Brain microvascular endothelial cell (primary cell): ENCODE results near the gene JMJD4.

Experiments
- DNase-seq: peaks from one replicate; pipeline ENCODE4 v3.0.0-alpha.2; 2020
- H3K27ac ChIP-seq: fragments of 250-450 bp; sonication (Bioruptor Pico); 2 replicates; pipeline ENCODE4 v1.5.1; 2020; ENCODE audit warnings: mild to moderate bottlenecking, moderate library complexity
- H3K27me3 ChIP-seq: fragments of 250-450 bp; sonication (Bioruptor Pico); replicated peaks from 2 replicates; pipeline ENCODE4 v1.5.1; 2020; ENCODE audit warnings: mild to moderate bottlenecking
- H3K36me3 ChIP-seq: fragments of 250-450 bp; sonication (Bioruptor Pico); replicated peaks from 2 replicates; pipeline ENCODE4 v1.5.1; 2020; ENCODE audit warnings: mild to moderate bottlenecking
- H3K4me3 ChIP-seq: 2 replicates; pipeline ENCODE4 v1.5.1; 2011; ENCODE audit warnings: low read depth, mild to moderate bottlenecking, control low read depth, low read length, moderate library complexity
- in situ Hi-C: cut with HindIII; loops from 2 replicates; pipeline ENCODE4 v1.10.0; 2017; ENCODE audit warnings: low sequenced_read_pairs, low pct_ligation_motif_present
- TF ChIP-seq, protein P1 (sequence below): IDR thresholded peaks from 2 replicates; pipeline ENCODE4 v1.5.1; 2011; ENCODE audit warnings: low read depth, mild to moderate bottlenecking, moderate library complexity, low read length, control low read depth, inconsistent platforms; ENCODE audit errors: missing control alignments

The JMJD4 gene

DNA sequence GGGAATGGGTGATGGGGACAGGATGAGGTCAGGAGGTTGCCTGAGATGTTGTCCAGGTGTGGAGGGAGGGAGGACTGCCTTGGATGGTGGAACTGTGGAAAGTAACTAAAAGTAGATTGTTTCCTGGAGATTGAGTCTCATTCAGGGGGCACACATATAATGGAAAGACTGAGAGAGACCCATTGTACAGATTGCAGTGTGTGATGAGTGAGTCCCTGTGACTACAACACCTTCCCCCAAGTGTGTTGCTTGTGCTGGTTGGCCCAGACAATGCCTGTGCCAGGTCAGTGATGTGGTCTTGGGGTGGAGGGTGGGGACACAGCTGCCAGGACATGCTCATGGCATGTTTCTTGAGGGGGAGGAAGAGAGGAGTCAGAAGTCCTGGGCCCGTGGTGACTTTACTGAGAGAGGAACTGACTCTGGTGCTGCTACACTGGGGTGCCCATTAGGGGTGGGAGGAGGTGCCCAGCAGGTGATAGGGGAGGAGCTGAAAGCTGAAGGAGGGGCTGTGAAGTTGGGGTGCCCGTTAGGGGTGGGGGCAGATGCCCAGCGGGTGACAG, 5.4 kb upstream of the JMJD4 start:
- H3K36me3 ChIP-seq: no peaks in the 10 kb centered on the region
- no peaks in the 10 kb centered on the region for H3K27me3 ChIP-seq
- no peak overlapping the region for H3K4me3 ChIP-seq
- in situ Hi-C loops: no loop called here
- TF ChIP-seq, protein P1, sequence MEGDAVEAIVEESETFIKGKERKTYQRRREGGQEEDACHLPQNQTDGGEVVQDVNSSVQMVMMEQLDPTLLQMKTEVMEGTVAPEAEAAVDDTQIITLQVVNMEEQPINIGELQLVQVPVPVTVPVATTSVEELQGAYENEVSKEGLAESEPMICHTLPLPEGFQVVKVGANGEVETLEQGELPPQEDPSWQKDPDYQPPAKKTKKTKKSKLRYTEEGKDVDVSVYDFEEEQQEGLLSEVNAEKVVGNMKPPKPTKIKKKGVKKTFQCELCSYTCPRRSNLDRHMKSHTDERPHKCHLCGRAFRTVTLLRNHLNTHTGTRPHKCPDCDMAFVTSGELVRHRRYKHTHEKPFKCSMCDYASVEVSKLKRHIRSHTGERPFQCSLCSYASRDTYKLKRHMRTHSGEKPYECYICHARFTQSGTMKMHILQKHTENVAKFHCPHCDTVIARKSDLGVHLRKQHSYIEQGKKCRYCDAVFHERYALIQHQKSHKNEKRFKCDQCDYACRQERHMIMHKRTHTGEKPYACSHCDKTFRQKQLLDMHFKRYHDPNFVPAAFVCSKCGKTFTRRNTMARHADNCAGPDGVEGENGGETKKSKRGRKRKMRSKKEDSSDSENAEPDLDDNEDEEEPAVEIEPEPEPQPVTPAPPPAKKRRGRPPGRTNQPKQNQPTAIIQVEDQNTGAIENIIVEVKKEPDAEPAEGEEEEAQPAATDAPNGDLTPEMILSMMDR: no peak
- no peak overlapping the region for H3K27ac ChIP-seq
- DNase-seq: no peak

DNA sequence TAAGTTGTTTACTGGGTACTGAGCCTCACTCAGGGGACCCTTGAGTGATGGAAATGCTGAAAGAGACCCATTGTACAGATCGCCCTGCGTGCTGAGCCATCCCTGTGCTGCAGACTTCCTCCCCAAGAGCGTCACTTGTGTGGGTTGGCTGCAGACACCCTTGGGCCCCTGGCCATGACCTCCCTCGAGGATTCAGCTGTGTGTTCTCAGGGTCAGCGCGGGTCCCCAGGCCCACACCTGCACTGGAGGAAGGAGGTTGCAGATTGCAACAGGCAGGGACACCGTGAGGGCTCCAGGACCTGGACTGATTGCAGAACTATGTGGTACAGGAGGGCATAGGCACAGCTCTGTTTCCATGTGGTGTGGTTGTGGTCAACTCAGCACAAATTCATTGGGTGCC, 4.5 kb upstream of the JMJD4 start:
- TF ChIP-seq, protein P1: no peak
- no peaks in the 10 kb centered on the region for H3K36me3 ChIP-seq
- H3K27ac ChIP-seq: no peak overlapping the region
- DNase-seq: no peak
- no peak overlapping the region for H3K4me3 ChIP-seq
- H3K27me3 ChIP-seq: no peaks in the 10 kb centered on the region
- in situ Hi-C loops: no loop called here

DNA sequence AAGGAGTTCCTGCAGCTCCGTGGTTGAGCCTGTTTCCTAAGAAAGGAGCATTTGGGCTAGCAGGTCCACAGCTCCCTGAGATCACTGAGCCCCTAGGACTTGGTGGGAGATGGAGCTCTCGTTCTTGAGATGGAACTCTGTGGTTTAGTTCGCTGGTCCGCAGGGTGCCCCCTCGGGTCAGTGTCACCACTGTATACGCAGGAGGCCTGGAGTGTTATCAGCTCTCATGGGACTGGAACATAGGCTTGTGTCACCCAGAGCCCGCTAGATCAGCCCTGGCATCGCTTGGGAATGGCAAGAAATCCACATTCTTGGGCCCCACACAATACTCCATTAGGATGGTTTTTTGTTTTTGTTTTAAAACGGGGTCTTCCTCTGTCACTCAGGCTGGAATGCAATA, 3.7 kb upstream of the JMJD4 start:
- TF ChIP-seq, protein P1: no peak
- in situ Hi-C loops: no loop called here
- Histone ChIP-seq H3K4me3 (no peak overlapping the region), H3K27me3 (no peaks in the 10 kb centered on the region), H3K27ac (no peak overlapping the region), H3K36me3 (no peaks in the 10 kb centered on the region)
- DNase-seq: no peak

DNA sequence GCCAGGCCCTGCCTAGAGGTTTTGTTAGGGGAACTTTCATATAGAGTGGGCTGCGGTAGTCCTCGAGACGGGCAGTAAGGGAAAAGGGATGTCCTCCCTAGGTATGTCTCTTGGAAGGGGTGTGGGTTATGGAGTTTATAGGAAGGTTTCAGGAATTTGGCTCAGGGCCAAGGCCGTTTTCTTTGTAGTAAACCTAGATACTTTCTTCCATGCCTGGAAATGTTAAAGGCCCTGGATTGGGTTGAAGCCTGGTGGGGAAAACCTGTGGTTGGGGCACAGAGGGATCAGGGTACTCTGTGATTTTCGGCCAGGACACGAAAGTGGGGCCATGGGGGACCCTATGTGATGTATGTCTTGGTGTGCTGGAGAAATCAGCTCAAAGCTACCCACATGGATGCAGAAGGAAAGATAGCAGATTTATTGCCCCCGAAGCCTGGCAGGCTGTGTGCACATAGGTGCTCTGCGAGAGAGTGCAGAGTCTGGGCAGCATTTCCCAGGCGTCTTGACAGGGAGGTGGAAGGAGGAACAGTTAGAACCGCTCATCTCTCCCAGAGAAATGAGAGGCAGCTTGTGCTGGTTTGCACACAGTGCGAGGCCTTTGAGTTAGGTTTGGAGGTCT, 1.8 kb upstream of the JMJD4 start:
- Histone ChIP-seq H3K4me3 (no peak overlapping the region), H3K36me3 (peaks cover 13% of the 10 kb centered on the region), H3K27ac (no peak overlapping the region), H3K27me3 (no peaks in the 10 kb centered on the region)
- in situ Hi-C loops: no loop called here
- DNase-seq: no peak
- TF ChIP-seq, protein P1: no peak

DNA sequence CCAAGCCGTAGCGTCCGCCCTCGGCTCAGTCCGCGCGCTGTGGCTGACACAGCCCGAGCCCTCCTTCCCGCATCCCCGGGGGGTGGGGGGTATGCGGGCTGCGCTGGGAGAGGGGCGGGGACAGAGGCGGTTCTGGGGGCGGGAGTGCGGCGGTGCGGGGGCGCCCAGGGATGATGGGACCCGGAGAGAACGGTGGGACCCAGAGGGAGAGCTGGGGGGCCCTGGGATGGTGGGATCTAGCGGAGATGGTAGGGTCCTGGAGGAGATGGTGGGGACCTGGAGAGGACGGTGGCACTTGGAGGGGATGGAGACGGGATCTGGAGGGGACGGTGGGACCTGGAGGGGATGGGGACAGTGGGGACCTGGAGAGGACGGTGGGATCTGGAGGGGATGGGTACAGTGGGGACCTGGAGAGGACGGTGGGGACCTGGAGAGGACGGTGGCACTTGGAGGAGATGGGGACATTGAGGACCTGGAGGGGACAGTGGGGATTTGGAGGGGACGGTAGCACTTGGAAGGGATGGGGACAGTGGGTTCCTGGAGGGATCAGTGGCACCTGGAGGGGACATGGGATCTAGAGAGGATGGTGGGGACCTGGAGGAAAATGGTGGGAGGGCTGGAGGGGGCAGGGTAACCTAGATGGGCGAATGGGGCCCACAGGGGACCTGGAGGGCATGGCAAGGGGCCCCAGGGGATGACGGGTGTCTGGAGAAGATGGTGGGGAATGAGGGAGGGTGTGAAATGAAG, 610 bp upstream of the JMJD4 start:
- peaks cover 23% of the 10 kb centered on the region for H3K36me3 ChIP-seq
- DNase-seq: no peak
- in situ Hi-C loops: no loop called here
- H3K27ac ChIP-seq: peak overlapping the region; percentile 60
- no peaks in the 10 kb centered on the region for H3K27me3 ChIP-seq
- H3K4me3 ChIP-seq: peak overlapping the region; percentile 73
- TF ChIP-seq, protein P1: no peak
